H54 (cell line): ENCODE data around the gene UBR3.

Experiments used
- DNase-seq: peaks from one replicate; pipeline ENCODE4 v3.0.0; 2011; ENCODE audit warnings: low spot score, mixed read lengths; ENCODE audit not compliant: insufficient read length
- FAIRE-seq: peaks from 3 replicates; lab custom pipeline; 2011; peaks lifted over from hg19 to GRCh38; lab: Jason Lieb, UNC
- POLR2A ChIP-seq: IDR thresholded peaks from 2 replicates; pipeline ENCODE4 v1.6.1; 2011; ENCODE audit warnings: low read depth, mild to moderate bottlenecking, low read length

Gene UBR3

GRCh38 chr2:169827272-169828140 is at the start of gene UBR3:
Gene UBR3 (plus strand): TSS chr2:169827454. CDS start chr2:169827508, 54 bp downstream.
- FAIRE-seq (peak; percentile 57), DNase-seq (peak; percentile 97)

DNA sequence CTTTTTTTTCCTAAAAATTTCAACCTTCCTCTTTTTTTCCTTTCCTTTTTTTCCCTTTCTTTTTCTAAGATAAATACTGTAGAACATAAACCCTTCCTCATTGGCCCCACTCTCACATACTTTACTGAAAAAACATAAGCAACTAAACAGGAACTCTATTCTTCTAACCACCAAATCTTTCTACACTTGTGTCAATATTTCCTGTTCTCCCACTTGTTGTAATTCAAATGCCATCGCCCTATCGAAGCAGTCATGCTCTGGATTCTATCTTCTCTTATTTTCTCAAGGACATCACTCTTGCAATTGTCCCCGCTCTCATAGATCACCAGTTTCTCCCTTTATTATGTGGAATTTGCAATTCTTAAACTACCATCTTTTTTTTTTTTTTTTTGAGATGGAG is 48.8 kb upstream of the UBR3 start:
- no peak for TF ChIP-seq POLR2A
- no peak for FAIRE-seq

More at GRCh38 chr2:169827272-169828140, at the start of gene UBR3:
- peak; percentile 89 for TF ChIP-seq POLR2A

DNA sequence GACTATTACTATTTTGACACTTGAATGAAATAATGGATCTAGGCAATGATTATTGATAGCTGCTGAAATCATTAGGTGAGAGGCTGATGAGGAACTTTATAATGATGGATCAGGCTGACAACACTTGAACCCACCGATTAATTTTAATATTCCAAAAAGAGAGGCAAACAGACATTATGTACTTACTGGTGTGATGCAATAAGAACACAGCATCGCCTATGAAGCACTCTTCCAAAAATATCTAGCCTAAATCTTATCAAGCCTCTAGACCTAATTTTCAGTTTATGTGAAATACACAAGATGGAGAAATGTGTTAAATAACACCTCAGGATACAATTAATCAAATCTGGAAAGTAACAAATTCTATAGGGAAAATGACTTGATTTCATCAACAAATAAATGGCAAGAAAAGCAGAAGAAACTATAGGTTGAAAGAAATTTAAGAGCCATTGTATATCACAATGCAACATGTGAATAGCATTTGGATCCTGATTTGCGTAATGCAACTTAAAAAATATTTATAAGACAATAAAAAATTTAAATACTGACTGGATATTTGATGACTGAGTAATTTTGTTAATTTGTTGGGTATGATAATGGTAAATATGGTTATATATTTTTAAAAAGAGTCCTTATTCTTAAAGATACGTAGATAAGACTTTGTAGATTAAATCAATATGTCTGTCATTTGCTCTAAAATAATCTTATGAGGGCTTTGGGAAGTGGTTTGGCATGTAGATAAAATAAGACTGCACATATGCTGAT is 45.8 kb upstream of the UBR3 start:
- TF ChIP-seq POLR2A: no peak
- DNase-seq (no peak), FAIRE-seq (no peak)

More for the DNA sequence above, 48.8 kb upstream of the UBR3 start:
- DNase-seq: no peak

GRCh38 chr2:169782513-169782912 is 44.7 kb upstream of the UBR3 start:
- DNase-seq: no peak
- FAIRE-seq: no peak
- no peak for TF ChIP-seq POLR2A

GRCh38 chr2:169790581-169790980 is 36.7 kb upstream of the UBR3 start:
- TF ChIP-seq POLR2A: no peak
- DNase-seq (no peak), FAIRE-seq (no peak)

GRCh38 chr2:169795181-169795580 is 32.1 kb upstream of the UBR3 start:
- no peak for TF ChIP-seq POLR2A
- no peak for FAIRE-seq

GRCh38 chr2:169796441-169796840 is 30.8 kb upstream of the UBR3 start:
- FAIRE-seq: no peak
- DNase-seq: no peak
- TF ChIP-seq POLR2A: no peak

More at GRCh38 chr2:169795181-169795580, 32.1 kb upstream of the UBR3 start:
- no peak for DNase-seq

- DNase-seq: no peak
- no peak for FAIRE-seq
- TF ChIP-seq POLR2A: no peak
Observed at GRCh38 chr2:169797601-169798000, 29.7 kb upstream of the UBR3 start.

- DNase-seq (no peak), FAIRE-seq (no peak)
- TF ChIP-seq POLR2A: no peak
Observed at GRCh38 chr2:169798397-169798717, 28.9 kb upstream of the UBR3 start.

DNA sequence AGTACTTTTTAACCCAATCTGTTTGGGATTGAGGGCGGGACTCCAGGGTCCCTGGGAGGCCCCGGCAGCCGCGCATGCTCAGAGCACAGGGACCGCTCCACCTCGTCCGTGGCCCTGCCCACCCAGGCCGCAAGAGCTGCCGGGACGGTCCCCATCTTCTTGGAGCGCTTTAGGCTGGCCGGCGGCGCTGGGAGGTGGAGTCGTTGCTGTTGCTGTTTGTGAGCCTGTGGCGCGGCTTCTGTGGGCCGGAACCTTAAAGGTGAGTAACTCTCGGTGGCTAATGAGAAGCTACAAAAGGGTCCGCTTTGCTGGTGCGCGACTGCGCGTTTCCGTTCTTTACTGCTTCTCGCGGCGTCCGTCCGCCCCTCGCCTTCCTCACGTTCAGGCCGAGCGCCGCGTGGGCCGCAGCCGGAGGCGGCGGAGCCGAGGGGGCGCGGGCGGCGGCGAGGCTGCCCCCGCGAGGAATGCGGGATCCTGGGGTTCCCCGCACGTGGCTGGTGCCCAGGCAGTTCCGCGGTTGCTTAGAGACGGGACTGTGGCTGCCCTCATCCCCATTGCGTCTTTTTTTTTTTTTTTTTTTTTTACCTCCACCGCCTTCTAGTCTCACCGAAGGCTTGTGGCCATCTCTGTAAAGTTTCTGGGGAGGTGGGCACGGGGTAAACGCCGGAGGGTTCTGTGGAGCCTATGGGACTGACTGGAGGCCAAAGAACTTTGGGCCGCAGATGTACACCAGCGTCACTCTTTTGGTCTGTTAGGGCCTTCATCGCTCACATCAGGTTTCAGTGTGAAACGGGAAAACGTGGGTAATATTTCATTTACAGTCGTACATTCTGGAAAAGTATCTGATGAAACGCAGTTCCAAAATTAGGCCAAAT is 28.3 kb upstream of the UBR3 start, which contains the start of gene SSB:
TSS of gene SSB (plus strand) at position 154 of the 875 bp plus-strand sequence. CDS start 2,090 bp downstream, outside the sequence.
- FAIRE-seq: peak; percentile 95
- TF ChIP-seq POLR2A: peak; percentile 84
- peak; percentile 88 for DNase-seq

- FAIRE-seq: no peak
- TF ChIP-seq POLR2A: no peak
- DNase-seq: no peak
Observed at GRCh38 chr2:169803480-169803879, 23.8 kb upstream of the UBR3 start.

GRCh38 chr2:169806586-169806985 is 20.7 kb upstream of the UBR3 start:
- TF ChIP-seq POLR2A: no peak
- FAIRE-seq (no peak), DNase-seq (no peak)

DNA sequence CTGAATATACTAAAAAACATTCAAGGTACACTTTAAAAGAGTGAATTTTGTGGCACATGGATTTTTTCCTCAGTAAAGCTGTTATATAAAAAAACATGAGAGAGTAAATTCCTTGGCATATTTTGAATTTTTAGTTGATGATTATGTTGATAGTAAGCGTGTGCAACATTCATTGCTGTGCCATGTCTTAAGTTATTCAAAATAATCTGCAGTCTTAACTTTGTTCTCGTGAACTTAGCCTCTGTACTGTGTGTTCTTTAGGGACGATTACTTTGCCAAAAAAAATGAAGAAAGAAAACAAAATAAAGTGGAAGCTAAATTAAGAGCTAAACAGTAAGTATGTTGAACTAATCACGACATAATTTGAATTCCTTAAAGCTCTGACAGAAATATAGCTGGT is 19.0 kb upstream of the UBR3 start:
- FAIRE-seq (no peak), DNase-seq (no peak)
- no peak for TF ChIP-seq POLR2A
